Measurements from ENCODE around the gene SULT1A2.

GRCh38 chr16:28596115-28596630, 677 bp downstream of the SULT1A2 start:
- no peak for TF ChIP-seq GATA2 (IDR thresholded peaks at IDR 0.05; ENCODE audit: low read depth, low read length)
- TF ChIP-seq GATA3 (IDR thresholded peaks at IDR 0.05; ENCODE audit: low read depth, low read length), result no peak
